H1 (cell line): Measurements from ENCODE around the gene BTBD7. TPM values are rescaled to one million over a fixed set of nuclear protein-coding genes. Genes with fewer than 3 reads are reported as not detected.
A peak's percentile ranks its signal among the peaks of the same experiment; 100 is the strongest.

Experiments
- CTCF ChIA-PET: fragments of 300-600 bp; sonication (Branson Sonifier 250); formaldehyde crosslinking; loops from one replicate; lab custom pipeline; 2021; ENCODE audit not compliant: partially characterized antibody; lab: Charles Lee
- POLR2A ChIA-PET: fragments of 300-600 bp; sonication (Branson Sonifier 250); formaldehyde crosslinking; loops from one replicate; lab custom pipeline; 2021; ENCODE audit warnings: inconsistent platforms; ENCODE audit not compliant: partially characterized antibody; lab: Charles Lee
- DNase-seq, 2 experiments: peaks; one replicate each; pipeline versions ENCODE4 v3.0.0 to v3.0.0-alpha.2; 2010 to 2022; ENCODE audit warnings: low spot score in 2 of 2, low read depth in 1 of 2, mixed read lengths in 1 of 2
- FAIRE-seq: peaks from 2 replicates; lab custom pipeline; 2011; peaks lifted over from hg19 to GRCh38; lab: Jason Lieb, UNC
- H2AFZ ChIP-seq: 2 replicates; pipeline ENCODE4 v1.8.1; 2012; ENCODE audit warnings: low read length, inconsistent platforms
- H2AK5ac ChIP-seq: 2 replicates; pipeline ENCODE4 v1.6.1; 2013; ENCODE audit warnings: low read depth, low read length
- H2BK120ac ChIP-seq: replicated peaks from 2 replicates; pipeline ENCODE3; 2013; ENCODE audit warnings: low read depth, low read length, inconsistent platforms
- H2BK12ac ChIP-seq: 2 replicates; pipeline ENCODE4 v1.6.1; 2013; ENCODE audit warnings: low read depth, low read length
- H2BK15ac ChIP-seq: 2 replicates; pipeline ENCODE4 v1.6.1; 2013; ENCODE audit warnings: low read length
- H2BK20ac ChIP-seq: 2 replicates; pipeline ENCODE4 v1.6.1; 2013; ENCODE audit warnings: low read length
- H2BK5ac ChIP-seq: 2 replicates; pipeline ENCODE4 v1.6.1; 2013; ENCODE audit warnings: low read depth, low read length
- H3K14ac ChIP-seq: 2 replicates; pipeline ENCODE4 v1.6.1; 2013; ENCODE audit warnings: inconsistent platforms; ENCODE audit not compliant: insufficient read length
- H3K18ac ChIP-seq: 2 replicates; pipeline ENCODE4 v1.6.1; 2013; ENCODE audit warnings: low read length; ENCODE audit errors: extremely low read depth
- H3K23ac ChIP-seq: 2 replicates; pipeline ENCODE4 v1.6.1; 2013; ENCODE audit warnings: inconsistent platforms; ENCODE audit not compliant: insufficient read length
- H3K23me2 ChIP-seq: 2 replicates; pipeline ENCODE4 v1.6.1; 2013; ENCODE audit warnings: low read depth, low read length
- H3K27ac ChIP-seq: 2 replicates; pipeline ENCODE4 v1.6.1; 2011; ENCODE audit warnings: low read depth, low read length, inconsistent platforms
- H3K27me3 ChIP-seq, 4 experiments: replicated peaks in 1 of 4; 1 replicate in 1 of 4; 2 replicates in 3 of 4; pipeline versions ENCODE4 v1.6.1 to v1.8.1; 2011 to 2013; ENCODE audit warnings: low read length in 3 of 4, mild to moderate bottlenecking in 3 of 4, inconsistent platforms in 2 of 4, mixed read lengths in 2 of 4, moderate library complexity in 1 of 4; ENCODE audit not compliant: control insufficient read depth in 3 of 4, insufficient read depth in 3 of 4; ENCODE audit errors: extremely low read depth in 1 of 4
- H3K36me3 ChIP-seq, 4 experiments: 2 replicates each; pipeline versions ENCODE4 v1.6.1 to v1.8.1; 2011 to 2013; ENCODE audit warnings: mild to moderate bottlenecking in 4 of 4, low read length in 3 of 4, moderate library complexity in 2 of 4, control low read depth in 1 of 4, inconsistent platforms in 1 of 4; ENCODE audit not compliant: insufficient read depth in 4 of 4, control insufficient read depth in 2 of 4
- H3K4ac ChIP-seq: replicated peaks from 2 replicates; pipeline ENCODE3; 2013; ENCODE audit warnings: low read length, low read depth, mixed read lengths, inconsistent platforms; ENCODE audit not compliant: insufficient read length
- H3K4me1 ChIP-seq, 4 experiments: replicated peaks in 1 of 4; 1 replicate in 1 of 4; 2 replicates in 3 of 4; pipeline versions ENCODE4 v1.6.1 to v1.8.1; 2011 to 2013; ENCODE audit warnings: low read length in 3 of 4, inconsistent platforms in 2 of 4, mixed read lengths in 1 of 4; ENCODE audit not compliant: insufficient read depth in 4 of 4, control insufficient read depth in 3 of 4
- H3K4me2 ChIP-seq, 2 experiments: 2 replicates each; pipeline versions ENCODE4 v1.6.1 to v1.8.1; 2011 to 2013; ENCODE audit warnings: low read depth in 2 of 2, low read length in 2 of 2, control low read depth in 1 of 2, inconsistent platforms in 1 of 2, mild to moderate bottlenecking in 1 of 2; ENCODE audit not compliant: insufficient read depth in 1 of 2
- H3K4me3 ChIP-seq, 4 experiments: fragments of 200-600, 300-600 bp in 1 of 4; sonication (generic), shearing (Covaris generic), sonication (Bioruptor Twin) in 1 of 4; 2 replicates each; pipeline versions ENCODE4 v1.5.1 to v1.8.1; 2011 to 2016; ENCODE audit warnings: low read length in 4 of 4, low read depth in 3 of 4, control low read depth in 2 of 4, inconsistent platforms in 2 of 4, mild to moderate bottlenecking in 2 of 4, mixed read lengths in 1 of 4, moderate library complexity in 1 of 4; ENCODE audit not compliant: insufficient read depth in 2 of 4; ENCODE audit errors: extremely low read depth in 1 of 4
- H3K56ac ChIP-seq: replicated peaks from 2 replicates; pipeline ENCODE3; 2013; ENCODE audit warnings: low read depth, mild to moderate bottlenecking, mixed read lengths, low read length, inconsistent platforms; ENCODE audit not compliant: insufficient read length
- H3K79me1 ChIP-seq: 2 replicates; pipeline ENCODE4 v1.6.1; 2013; ENCODE audit warnings: low read depth, low read length, control low read depth
- H3K79me2 ChIP-seq, 2 experiments: 2 replicates each; pipeline versions ENCODE4 v1.6.1 to v1.8.1; 2012 to 2013; ENCODE audit warnings: low read length in 2 of 2, mild to moderate bottlenecking in 2 of 2, inconsistent platforms in 1 of 2; ENCODE audit not compliant: insufficient read depth in 2 of 2, control insufficient read depth in 1 of 2
- H3K9ac ChIP-seq, 4 experiments: replicated peaks in 1 of 4; 1 replicate in 1 of 4; 2 replicates in 3 of 4; pipeline versions ENCODE4 v1.6.1 to v1.8.1; 2011 to 2013; ENCODE audit warnings: low read depth in 3 of 4, low read length in 3 of 4, control low read depth in 2 of 4, mild to moderate bottlenecking in 2 of 4, moderate library complexity in 2 of 4, inconsistent platforms in 1 of 4; ENCODE audit errors: extremely low read depth in 1 of 4
- H3K9me3 ChIP-seq, 2 experiments: 2 replicates each; pipeline versions ENCODE4 v1.6.1 to v1.8.1; 2012 to 2013; ENCODE audit warnings: mild to moderate bottlenecking in 2 of 2, moderate library complexity in 2 of 2, control low read depth in 1 of 2, inconsistent platforms in 1 of 2, low read depth in 1 of 2, low read length in 1 of 2, mixed read lengths in 1 of 2; ENCODE audit not compliant: insufficient read depth in 2 of 2
- H4K20me1 ChIP-seq, 2 experiments: replicated peaks in 1 of 2; 2 replicates each; pipeline versions ENCODE3 to v1.8.1; 2011 to 2013; ENCODE audit warnings: inconsistent platforms in 2 of 2, low read length in 2 of 2, mild to moderate bottlenecking in 1 of 2; ENCODE audit not compliant: insufficient read depth in 2 of 2, control insufficient read depth in 1 of 2
- H4K5ac ChIP-seq: 2 replicates; pipeline ENCODE4 v1.6.1; 2013; ENCODE audit warnings: low read length, low read depth, mixed read lengths, inconsistent platforms; ENCODE audit not compliant: insufficient read length
- H4K8ac ChIP-seq: 2 replicates; pipeline ENCODE4 v1.8.0; 2013; ENCODE audit warnings: mild to moderate bottlenecking, moderate library complexity, low read length, inconsistent platforms; ENCODE audit not compliant: insufficient read depth; ENCODE audit errors: extremely low read depth
- H4K91ac ChIP-seq: replicated peaks from 2 replicates; pipeline ENCODE3; 2013; ENCODE audit warnings: low read length, mixed read lengths, inconsistent platforms; ENCODE audit not compliant: insufficient read length
- CEBPB ChIP-seq: IDR thresholded peaks from 2 replicates; pipeline ENCODE4 v1.6.1; 2012; ENCODE audit warnings: low read depth, low read length
- E2F6 ChIP-seq: IDR thresholded peaks from 2 replicates; pipeline ENCODE4 v1.6.1; 2012; ENCODE audit warnings: inconsistent platforms
- HDAC2 ChIP-seq, 2 experiments: fragments of 300-600 bp in 1 of 2; sonication (generic) in 1 of 2; IDR thresholded peaks; 2 replicates each; pipeline ENCODE4 v1.6.1; 2011 to 2012; ENCODE audit warnings: low read depth in 2 of 2, low read length in 2 of 2, mild to moderate bottlenecking in 2 of 2, moderate library complexity in 2 of 2, borderline replicate concordance in 1 of 2, inconsistent platforms in 1 of 2
- KDM4A ChIP-seq: IDR thresholded peaks from one replicate; pipeline ENCODE4 v1.7.1; 2012; ENCODE audit warnings: low read depth, mild to moderate bottlenecking, moderate library complexity, low read length, inconsistent platforms; ENCODE audit not compliant: severe bottlenecking
- RAD21 ChIP-seq, 2 experiments: IDR thresholded peaks in 1 of 2; conservative IDR thresholded peaks in 1 of 2; 2 replicates each; pipeline ENCODE4 v1.6.1; 2011; ENCODE audit warnings: low read depth in 2 of 2, low read length in 2 of 2, improper control_type of control experiment in 1 of 2, inconsistent platforms in 1 of 2, mild to moderate bottlenecking in 1 of 2, moderate library complexity in 1 of 2
- RFX5 ChIP-seq: IDR thresholded peaks from 2 replicates; pipeline ENCODE4 v1.6.1; 2011; ENCODE audit warnings: low read depth, low read length, improper control_type of control experiment, borderline replicate concordance
- RXRA ChIP-seq: IDR thresholded peaks from 2 replicates; pipeline ENCODE4 v1.6.1; 2011; ENCODE audit warnings: low read depth, mild to moderate bottlenecking, low read length, moderate library complexity; ENCODE audit not compliant: insufficient read depth
- SP4 ChIP-seq: IDR thresholded peaks from 2 replicates; pipeline ENCODE4 v1.6.1; 2012; ENCODE audit warnings: low read length, inconsistent platforms
- SRF ChIP-seq: IDR thresholded peaks from 2 replicates; pipeline ENCODE4 v1.6.1; 2011; ENCODE audit warnings: mild to moderate bottlenecking, low read depth, low read length, moderate library complexity
- SUZ12 ChIP-seq: fragments of 200-600 bp; sonication (generic); IDR thresholded peaks from 2 replicates; pipeline ENCODE4 v1.6.1; 2012; ENCODE audit warnings: mild to moderate bottlenecking, inconsistent platforms, low read length, moderate library complexity, mixed read lengths
- WGBS, 2 experiments: shearing (Covaris generic) in 1 of 2; methylation state at CpG; one replicate each; pipeline versions ENCODE4 v1.1.6 to v1.1.7; 2013 to 2015; ENCODE audit warnings: low lambda C conversion rate in 2 of 2, mixed read lengths in 2 of 2, inconsistent platforms in 1 of 2, low coverage in 1 of 2, missing lambda C conversion rate in 1 of 2; ENCODE audit not compliant: insufficient replicate concordance in 2 of 2, insufficient coverage in 1 of 2, insufficient read length in 1 of 2; ENCODE audit errors: extremely low coverage in 1 of 2, missing lambda C conversion rate in 1 of 2; 5-methylcytosine and 5-hydroxymethylcytosine counted together
- polyA plus RNA-seq, 7 experiments: library from polyadenylated mRNA; depleted of rRNA in 3 of 7; stranded (reverse) in 5 of 7; unstranded in 2 of 7; fragments of >200 nt in 5 of 7; fragments of 200-250 nt in 2 of 7; gene quantifications; 1 replicate in 5 of 7; 2 replicates in 1 of 7; 4 replicates in 1 of 7; pipeline versions ENCODE4 v1.2.1 to v1.2.3, GENCODE V29; 2011 to 2013; ENCODE audit warnings: missing spikeins in 2 of 7, mixed read lengths in 2 of 7
- total RNA-seq: library from RNA; stranded (reverse); fragmentation: NEBNext Ultra II Directional; extraction: Animal tissue kit (Norgen Biotek cat#: 25700); gene quantifications from 2 replicates; pipeline ENCODE4 v1.2.1, GENCODE V29; 2021

The BTBD7 gene
- total and polyA plus RNA-seq, 2 of the 8 experiments (the other 6 are each of a cell fraction or from before 2014, with no cell fraction given) = 12.1 to 46.1 TPM

- peaks cover 7% of the 10 kb centered on the region for H3K23me2 ChIP-seq
- peak within 1 kb of the TSS; percentile 19 for H4K91ac ChIP-seq
- no peaks in the 10 kb centered on the region for H3K27me3 ChIP-seq
- no peak within 1 kb of the TSS; the same call in 1 of the 2 replicates for H2BK15ac ChIP-seq
- no peak within 1 kb of the TSS for H2BK20ac ChIP-seq
- H2BK5ac ChIP-seq = peak within 1 kb of the TSS; percentile 71; the same call in 1 of the 2 replicates
- DNase-seq (peak; percentile 91 to 95), FAIRE-seq (no peak)
- H4K20me1 ChIP-seq = no peaks in the 10 kb centered on the region
- H4K5ac ChIP-seq = peak within 1 kb of the TSS; percentile 59
- H2BK120ac ChIP-seq = no peak within 1 kb of the TSS
- H3K27ac ChIP-seq = peak within 1 kb of the TSS; percentile 65
- H3K79me2 ChIP-seq = peaks cover 0 to 16% of the 10 kb centered on the region in 2 experiments; a peak in 3 of 4 replicates
- peak within 1 kb of the TSS; percentile 59 for H4K8ac ChIP-seq
- H3K4me3 ChIP-seq = peak within 1 kb of the TSS; percentile 77 to 99 (median 93)
- no peaks in the 10 kb centered on the region; the same call in 1 of the 2 replicates for H3K79me1 ChIP-seq
- 2% methylated on average over 39 of the region's 65 CpGs; no CpG with 5 or more reads in 1 of the 2 experiments for WGBS, 2 experiments
- CTCF ChIA-PET = interaction anchor here (0.6 to 3.0 kb wide), 29 partner anchors 11 to 509 kb away, joined by 3 to 27 read pairs (median 4); partner anchors contain the start of genes LYSET and MOAP1
- peak within 1 kb of the TSS; percentile 70 to 85 (median 76) for H3K9ac ChIP-seq
- H3K4me2 ChIP-seq = peak within 1 kb of the TSS; percentile 88 to 98
- H3K18ac ChIP-seq = peak within 1 kb of the TSS; percentile 88; the same call in 1 of the 2 replicates
- peaks cover 0 to 9% (median 0%) of the 10 kb centered on the region in 4 experiments; a peak in 3 of 8 replicates for H3K36me3 ChIP-seq
- H3K4ac ChIP-seq = no peak within 1 kb of the TSS
- H2BK12ac ChIP-seq = no peak within 1 kb of the TSS
- H3K23ac ChIP-seq = no peak within 1 kb of the TSS
- no peaks in the 10 kb centered on the region for H3K9me3 ChIP-seq
- POLR2A ChIA-PET = interaction anchor here (1.4 to 3.5 kb wide), 2 partner anchors 9 to 23 kb away, joined by 3 to 25 read pairs; partner anchors contain the start of genes LYSET and MOAP1
- H3K56ac ChIP-seq = peak within 1 kb of the TSS; percentile 78
- no peak within 1 kb of the TSS for H3K14ac ChIP-seq
- no peak within 1 kb of the TSS for H2AK5ac ChIP-seq
- peak within 1 kb of the TSS; percentile 86; the same call in 1 of the 2 replicates for H2AFZ ChIP-seq
- peaks cover 0 to 6% (median 4%) of the 10 kb centered on the region in 4 experiments; a peak in 3 of 7 replicates for H3K4me1 ChIP-seq
- TF ChIP-seq SRF (0 out of 2 replicates have a peak, but pooled peaks have one; percentile 2), RXRA (no peak), RFX5 (no peak), RAD21 (IDR thresholded peaks at IDR 0.05 in 1 of 2, conservative IDR thresholded peaks at IDR 0.05 in 1 of 2; ENCODE audit: low read depth in 2 of 2, low read length in 2 of 2) (0 out of 4 replicates have a peak, but pooled peaks of 1 of the 2 experiments have one; percentile 8), SUZ12 (no peak), HDAC2 (IDR thresholded peaks at IDR 0.05; ENCODE audit: borderline replicate concordance in 1 of 2, low read depth in 2 of 2, low read length in 2 of 2) (peak in 1 of 2 experiments; percentile 31; a peak in 1 of 4 replicates), E2F6 (peak; percentile 89), KDM4A (peak; percentile 70), CEBPB (no peak), SP4 (no peak)
Observed at GRCh38 chr14:93206793-93207467, 125.9 kb downstream of the BTBD7 start, which contains the start of the genes GON7 and UBR7. Gene GON7 (minus strand): TSS chr14:93207065. CDS start chr14:93207037, 28 bp downstream. Gene UBR7 (plus strand): TSS chr14:93207256. CDS start chr14:93207292, 36 bp downstream.
